GM21717 (cell line): ENCODE data around the gene RAPGEF6.
A peak's percentile ranks its signal among the peaks of the same experiment; 100 is the strongest.
"Not testable (repeated sequence)": the region's sequence is repeated elsewhere in the genome, so short reads cannot be mapped to it uniquely, and the experiment has no call there.

Experiments
- ATAC-seq: cut with Tn5 transposase; IDR thresholded peaks from one replicate; pipeline ENCODE4 v1.9.1; 2021; ENCODE audit warnings: mild to moderate bottlenecking, moderate library complexity; ENCODE audit not compliant: unreplicated experiment

Gene RAPGEF6

DNA sequence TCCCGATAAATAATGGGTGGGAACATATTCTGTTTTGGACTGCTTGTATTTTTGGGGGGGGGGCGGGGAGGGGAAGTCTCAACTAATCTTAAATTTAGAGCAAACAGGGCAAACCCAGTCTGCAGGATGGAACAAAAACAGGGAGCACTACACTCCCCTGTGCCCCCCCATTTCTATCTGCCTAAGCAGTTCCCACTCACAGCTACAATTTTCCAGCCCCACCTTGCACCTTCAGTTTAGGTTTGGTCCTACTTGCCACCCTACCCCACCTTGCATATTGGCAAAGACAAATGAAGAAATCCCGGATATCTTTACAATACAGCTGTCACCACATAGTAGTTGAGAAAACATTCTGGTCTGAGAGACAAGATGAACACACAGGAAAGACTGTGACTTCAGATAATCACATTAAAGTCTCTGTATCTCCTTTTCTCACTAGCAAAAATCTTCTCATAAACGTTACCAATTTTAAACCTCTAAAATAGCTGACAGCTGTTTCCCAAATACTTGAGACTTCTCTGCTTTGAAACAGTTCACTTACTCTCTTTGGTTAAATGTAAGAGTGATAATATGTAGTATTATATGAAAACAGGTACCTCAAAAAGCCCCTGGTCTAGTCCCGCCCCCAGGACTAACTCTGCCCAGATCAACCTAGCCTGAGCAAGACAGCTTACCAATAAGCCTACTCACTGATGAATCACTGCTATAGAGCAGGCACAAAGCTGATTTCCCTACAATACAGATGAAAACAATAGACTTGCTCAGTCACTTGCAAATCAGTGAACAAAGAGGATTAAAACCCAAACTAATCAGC, 5.2 kb upstream of the RAPGEF6 start:
- ATAC-seq = peak; percentile 54

DNA sequence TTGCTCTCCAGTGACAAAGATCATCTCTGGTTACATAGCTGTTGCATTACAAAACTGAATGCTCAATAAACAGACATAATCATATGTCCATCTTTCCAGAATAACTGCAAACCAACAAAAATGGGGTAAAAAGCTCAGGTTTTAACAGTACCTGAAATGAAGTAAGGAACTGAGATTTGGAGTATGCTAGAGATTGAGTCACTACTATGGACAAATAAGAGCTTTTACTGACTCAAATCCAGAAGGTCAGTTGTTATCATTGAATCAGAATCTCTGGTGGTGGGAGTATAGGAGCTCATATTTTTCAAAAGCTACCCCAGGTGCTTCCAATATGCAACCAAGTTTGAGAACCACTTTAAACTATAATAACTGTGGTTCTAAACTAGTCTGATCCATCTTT, 4.1 kb upstream of the RAPGEF6 start:
- no peak for ATAC-seq

DNA sequence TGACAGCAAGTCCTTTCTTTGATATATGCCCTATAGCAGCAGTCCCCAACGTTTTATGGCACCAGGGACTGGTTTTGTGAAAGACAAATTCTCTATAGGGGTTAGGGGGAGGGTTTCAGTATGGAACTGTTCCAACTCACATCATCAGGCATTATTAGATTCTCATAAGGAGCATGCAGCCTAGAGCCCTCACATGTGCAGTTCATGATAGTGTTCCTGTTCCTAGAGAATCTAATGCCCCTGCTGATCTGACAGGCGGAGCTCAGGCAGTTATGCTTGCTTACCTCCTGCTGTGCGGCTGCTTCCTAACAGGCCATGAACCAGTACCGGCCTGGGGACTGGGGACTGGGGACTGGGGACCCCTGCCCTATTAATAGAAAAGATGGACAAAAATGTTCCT, 2.7 kb upstream of the RAPGEF6 start:
- ATAC-seq = no peak

DNA sequence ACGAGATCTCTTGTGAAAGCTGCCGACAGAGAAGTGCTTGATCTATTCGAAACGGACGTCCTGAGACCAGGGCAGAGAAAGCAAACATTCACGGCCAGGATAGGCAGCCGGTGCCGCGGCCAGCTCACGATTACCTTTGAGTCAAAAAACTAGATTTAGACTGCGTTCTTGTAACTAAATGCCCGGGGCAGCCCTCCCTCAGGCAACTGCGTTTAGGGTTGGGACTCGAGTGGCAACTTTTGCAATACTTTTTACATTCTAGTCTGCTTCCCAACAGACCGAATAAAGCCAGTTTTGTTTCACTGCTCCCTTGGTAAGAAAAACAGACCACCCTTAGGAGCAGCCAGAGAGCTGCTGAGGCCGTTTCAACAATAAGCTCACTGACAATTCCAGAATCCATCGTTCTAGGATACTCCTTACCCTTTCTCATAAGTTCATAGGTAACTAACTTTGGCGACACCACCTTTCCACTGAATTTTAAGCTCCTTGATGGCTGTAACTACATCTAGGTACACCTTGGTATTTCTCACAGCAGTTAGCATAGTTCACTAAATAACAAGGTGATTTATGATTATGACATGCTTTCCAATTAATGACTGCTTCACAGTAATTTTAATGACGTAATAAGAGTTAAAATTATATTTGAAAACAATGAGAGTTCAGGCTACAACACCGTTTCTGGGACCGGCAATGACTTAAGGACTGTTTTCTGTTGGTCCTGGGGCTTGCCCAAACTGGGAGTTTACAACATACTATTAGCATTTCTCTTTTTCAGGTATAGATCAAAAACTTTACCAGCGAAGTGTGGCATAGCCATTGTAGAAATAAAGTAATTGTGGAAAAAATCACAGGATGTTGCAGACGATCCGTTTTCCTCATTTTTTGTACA, 899 bp upstream of the RAPGEF6 start:
- ATAC-seq = no peak

DNA sequence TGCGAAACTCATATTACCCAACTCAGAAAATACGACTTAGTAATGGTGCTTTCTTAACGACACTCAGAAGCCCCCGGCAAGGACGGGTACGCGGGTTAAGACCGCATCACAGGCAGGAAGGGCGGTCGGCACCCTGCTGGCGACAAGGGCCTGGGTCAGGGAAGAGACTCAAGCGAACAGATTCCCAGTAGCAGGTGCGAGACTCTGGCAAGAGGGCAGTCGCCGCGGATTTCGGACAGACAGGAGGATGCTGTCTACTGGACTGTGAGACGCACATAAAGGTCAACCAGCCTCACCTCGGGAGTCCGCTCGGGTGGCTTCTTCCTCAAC, 398 bp downstream of the RAPGEF6 start:
- ATAC-seq = peak; percentile 26

DNA sequence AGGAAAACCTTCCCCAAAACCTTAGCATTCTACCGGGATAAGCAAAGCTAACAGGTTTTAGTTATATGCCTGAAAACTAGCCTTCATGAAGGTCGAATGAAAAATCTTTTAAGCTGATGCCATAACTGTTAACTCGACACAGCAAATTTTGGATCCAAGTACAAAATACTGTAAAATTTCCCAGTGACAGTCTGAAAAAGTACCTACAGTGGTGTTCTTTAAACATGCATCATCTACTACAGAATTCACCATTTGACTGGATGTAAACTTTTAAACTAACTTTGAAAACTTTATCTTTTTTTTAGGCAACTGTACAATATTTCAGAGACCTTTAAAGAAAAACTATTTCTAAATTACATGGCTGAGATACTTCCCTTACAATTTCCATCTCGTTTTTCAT, 791 bp downstream of the RAPGEF6 start:
- ATAC-seq = no peak

DNA sequence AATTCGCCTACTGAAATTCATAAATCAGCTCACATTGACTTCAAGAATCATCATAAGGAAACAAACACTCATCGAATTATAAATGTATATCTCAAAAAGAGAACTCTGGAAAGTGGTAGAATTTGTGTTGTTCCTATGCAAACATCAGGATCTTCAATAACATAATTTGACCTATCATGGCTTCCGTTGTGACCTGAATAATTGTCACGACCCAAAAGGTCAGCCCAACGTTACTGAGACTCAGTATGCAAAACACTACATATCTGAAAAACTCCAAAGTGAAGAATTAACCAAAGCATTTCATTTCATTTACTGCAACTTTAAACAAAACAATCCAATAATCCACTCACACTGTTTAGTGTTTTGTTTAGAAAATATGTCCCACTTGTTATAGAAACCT, 1.2 kb downstream of the RAPGEF6 start:
- ATAC-seq = no peak

DNA sequence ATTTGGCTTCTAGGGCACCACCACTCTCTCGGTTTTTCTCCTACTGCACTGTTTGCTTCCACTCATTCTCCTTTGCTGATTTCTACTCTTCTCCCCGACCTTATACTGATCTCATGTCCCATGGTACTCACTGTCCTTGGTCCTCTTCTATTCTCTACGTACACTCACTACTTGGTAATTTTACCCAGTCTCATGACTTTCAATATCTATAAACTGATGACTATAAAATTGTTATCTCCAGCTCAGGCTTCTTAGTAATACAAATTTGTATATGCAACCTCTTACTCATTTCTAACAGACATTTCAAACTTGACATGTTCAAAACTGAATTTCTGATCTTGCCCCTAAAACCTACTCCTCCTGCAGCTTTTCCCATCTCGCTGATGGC, 4.1 kb downstream of the RAPGEF6 start:
- no peak for ATAC-seq

DNA sequence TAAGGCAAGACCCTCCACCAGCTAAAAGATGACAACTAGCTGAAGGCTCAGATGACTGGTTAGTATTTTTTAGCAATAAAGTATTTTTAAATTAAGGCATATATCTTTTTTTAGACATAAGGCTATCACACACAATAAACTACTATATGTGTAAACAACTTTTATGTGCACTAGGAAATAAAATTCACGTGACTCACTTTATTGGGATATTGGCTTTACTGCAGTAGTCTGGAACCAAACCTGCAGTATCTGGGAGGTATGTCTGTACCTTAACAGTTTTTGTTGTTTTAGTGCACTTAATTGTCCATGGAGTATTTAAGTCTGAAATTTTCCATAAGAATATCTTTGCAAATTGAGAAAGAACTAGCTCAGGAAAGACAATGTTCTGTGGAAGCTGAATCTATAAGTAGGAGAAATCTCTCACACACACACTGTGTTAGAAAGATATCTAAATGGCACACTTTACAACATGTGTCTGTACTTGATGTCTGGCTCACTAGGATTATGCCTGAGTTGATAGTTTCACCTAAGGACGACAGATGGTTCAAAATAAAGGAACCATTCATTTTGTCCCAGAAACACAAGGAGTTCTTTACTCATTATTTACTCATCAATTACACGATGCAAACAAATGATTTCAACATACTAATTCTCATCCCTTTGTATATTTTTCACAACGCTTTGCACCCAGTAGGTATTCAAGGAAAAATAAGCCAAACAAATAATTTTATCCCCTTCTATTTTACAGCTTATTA, 4.6 kb downstream of the RAPGEF6 start:
- ATAC-seq = no peak

DNA sequence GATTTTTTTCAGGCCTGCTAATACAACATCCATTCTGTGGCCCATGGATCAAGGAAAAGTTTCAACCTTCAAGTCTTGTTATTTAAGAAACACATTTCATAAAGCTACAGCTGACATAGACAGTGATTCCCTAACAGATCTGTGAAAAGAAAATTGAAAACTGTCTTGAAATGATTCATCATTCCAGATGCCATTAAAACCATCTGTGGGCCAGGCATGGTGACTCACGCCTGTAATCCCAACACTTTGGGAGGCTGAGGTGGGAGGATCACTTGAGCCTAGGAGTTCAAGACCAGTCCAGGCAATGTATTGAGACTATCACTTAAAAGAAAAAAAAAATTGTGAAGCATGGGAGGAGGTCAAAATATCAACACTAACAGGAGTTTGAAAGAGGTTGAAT, 6.0 kb downstream of the RAPGEF6 start:
- ATAC-seq = no peak

DNA sequence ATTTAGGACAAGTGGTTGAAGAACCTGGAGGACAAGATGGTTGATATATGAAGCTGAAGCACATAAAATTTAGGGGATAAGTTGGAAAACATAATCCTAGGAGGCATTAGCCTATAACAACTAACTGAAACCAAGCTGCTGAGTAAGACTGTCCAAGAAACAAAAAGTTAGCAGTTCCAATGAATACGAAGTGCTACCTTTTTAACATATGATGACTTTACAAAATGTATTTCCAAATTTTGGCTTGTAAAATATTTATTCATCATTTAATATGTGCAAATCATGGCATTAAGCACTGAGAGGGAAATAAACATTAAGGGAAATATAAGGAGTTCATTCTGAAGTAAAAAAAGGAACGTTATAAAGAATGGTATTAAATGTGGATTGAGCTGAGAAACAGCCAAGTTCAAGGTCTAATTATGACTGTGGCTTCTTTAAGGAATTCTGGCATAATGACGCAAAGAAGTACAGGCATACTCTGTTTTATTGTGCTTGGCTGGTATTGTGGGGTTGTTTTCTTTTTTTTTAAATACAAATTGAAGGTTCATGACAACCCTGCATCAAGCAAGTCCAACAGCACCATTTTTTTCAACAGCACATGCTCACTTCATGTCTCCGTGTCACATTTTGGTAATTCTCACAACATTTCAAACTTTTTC, 7.7 kb downstream of the RAPGEF6 start:
- ATAC-seq = no peak

DNA sequence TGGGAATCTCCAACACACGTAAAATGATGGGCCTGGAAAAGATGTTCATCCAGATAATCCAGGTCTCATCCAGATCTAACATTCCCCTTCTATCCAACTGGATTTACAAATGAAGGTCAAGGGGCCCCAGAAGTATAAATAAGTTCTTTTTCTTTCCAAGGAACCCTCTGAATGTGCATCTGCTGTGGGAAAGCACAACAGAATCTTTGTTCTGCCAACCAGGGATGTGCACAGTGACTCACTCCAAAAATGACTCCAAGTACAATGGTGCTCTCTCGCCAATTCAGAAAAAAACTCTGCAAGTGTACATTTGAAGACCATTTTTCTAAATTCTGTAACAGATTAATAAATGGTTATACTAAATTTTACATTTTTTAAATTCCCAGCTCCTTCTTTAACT, 12.4 kb downstream of the RAPGEF6 start:
- no peak for ATAC-seq

DNA sequence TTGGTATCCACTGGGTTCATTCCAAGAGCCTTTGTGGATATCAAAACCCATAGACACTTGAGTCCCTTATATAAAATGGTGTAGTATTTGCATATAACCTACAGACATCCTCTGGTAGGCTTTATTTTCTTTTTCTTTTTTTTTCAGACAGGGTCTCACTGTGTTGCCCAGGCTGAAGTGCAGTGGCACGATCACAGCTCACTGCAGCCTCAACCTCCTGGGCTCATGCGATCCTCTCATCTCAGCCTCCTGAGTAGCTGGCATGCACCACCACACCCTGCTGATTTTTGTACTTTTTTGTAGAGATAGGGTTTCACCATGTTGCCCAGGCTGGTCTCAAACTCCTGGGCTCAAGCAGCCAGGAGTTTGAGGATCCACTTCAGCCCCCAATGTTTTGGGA, 13.9 kb downstream of the RAPGEF6 start:
- not testable (repeated sequence) for ATAC-seq

DNA sequence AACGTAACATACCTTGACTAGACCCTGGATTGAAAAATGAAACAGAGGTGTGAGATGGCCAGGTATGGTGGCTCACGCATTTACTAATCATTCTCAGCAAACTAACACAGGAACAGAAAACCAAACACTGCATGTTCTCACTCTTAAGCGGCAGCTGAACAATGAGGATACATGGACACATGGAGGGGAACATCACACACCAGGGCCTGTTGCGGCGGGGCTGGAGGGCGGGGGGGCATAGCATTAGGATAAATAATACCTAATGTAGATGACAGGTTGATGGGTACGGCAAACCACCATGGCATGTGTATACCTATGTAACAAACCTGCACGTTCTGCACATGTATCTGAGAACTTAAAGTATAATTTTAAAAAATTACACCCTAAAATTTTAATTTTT, 15.9 kb downstream of the RAPGEF6 start:
- ATAC-seq = no peak

DNA sequence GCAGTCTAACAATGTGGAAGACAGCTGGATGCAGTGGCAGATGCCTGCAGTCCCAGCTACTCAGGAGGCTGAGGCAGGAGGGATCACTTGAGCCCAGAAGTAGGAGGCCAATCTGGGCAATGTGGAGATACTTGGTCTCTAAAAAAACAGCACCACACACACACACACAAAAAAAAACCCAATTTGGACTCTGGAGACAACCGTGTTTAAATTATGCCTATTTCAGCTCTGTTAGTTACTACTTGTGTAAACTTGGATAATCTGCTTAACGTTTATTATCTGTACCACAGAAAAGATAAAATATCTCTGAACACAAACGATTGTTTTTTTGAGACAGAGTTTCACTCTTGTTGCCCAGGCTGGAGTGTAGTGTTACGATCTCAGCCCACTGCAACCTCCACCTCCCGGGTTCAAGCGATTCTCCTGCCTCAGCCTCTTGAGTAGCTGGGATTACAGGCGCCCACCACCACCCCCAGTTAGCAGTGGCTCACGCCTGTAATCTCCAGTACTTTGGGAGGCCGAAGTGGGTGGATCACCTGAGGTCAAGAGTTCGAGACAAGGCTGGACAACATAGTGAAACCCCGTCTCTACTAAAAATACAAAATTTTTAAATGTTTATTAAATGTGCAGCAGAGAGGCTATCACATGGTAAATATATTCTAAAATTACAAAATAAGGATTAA, 17.7 kb downstream of the RAPGEF6 start:
- no peak for ATAC-seq

DNA sequence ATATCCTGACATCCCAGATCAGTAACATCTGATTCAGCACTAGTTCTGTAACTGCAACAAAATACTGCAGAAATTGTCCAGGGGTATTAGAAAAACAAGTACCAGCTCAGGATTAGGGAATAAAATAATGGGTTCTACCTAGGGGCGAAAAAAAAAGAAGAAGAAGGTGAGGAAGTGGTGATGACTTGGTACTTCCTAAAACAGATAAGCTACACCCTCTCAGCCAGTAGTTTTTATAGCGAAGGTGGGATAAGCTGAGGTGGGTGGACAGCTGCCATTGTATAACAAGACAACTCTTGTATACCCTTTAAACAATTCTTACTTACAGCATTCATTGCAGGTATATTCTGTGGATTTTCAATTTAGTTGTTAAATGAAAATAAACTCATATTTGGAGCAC, 19.1 kb downstream of the RAPGEF6 start:
- ATAC-seq = no peak

DNA sequence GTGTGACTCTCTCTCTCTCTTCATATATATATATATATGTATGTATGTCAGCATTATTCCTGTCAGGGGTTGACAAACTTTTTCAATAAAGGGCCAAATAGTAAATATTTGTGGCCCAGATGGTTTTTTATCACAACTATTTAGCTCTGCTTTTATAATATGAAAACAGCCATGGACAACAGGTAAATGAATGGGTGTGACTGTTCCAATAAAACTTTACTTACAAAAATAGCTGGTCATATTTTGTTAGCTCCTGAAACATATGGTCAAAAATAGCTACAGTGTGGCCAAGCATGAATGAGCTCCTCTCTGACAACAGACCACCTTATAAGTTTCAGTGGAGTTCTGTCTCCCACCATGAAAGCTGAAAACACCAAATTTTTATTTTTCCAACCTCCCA, 21.6 kb downstream of the RAPGEF6 start:
- no peak for ATAC-seq

DNA sequence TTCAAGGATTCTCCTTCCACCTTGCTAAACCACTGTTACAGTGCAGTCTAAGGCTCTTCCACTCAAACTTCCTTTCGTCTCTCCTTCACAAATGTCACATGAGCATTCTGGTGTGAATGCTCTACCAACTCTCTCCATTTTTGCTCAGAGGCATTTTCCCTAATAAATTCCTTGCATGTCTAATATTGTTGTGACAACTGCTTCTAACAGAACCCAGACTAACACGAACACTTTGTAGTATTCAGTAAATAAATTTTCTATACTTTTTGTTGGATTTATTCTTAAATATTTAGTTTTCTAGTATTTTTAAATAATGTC, 24.0 kb downstream of the RAPGEF6 start:
- ATAC-seq = no peak

DNA sequence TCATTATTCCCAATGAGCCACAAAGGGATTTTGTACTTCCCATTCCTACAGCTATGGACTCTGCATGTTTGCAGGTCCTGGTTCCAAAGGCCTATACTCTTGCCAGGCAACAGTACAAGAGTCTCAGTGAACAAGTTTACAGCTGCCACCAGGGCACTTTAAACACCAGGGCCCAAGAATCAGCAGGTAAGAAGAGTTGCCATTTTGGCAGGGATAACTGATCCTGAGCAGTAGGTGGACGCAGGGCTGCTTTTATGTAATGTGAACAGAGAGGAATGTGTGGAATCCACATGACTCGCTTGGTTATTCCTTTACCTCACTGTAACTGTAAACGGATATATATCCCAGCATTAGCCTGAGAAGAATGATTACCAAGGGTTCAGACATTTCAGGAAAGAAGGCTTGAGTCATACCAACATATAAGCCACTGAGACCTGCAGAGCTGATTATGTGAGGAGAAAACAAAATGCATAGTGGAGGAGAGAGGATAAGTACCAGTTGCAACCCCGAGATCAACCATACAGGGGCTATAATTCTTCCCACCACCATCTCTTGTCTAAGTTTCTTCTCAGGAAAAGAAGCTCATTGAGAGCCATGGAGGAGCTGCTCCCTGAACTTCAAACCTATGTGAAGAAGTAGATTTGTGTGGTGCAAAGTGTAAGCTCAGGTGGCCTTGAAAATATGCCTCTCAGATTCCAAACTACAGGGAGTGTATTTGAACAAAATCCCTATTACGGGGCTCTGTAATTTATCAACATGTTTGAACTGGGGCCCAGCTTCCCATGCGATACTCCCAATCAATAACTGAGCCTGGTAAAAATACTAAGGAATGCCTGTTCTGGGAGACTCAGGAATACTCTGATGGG, 24.6 kb downstream of the RAPGEF6 start:
- ATAC-seq = no peak

DNA sequence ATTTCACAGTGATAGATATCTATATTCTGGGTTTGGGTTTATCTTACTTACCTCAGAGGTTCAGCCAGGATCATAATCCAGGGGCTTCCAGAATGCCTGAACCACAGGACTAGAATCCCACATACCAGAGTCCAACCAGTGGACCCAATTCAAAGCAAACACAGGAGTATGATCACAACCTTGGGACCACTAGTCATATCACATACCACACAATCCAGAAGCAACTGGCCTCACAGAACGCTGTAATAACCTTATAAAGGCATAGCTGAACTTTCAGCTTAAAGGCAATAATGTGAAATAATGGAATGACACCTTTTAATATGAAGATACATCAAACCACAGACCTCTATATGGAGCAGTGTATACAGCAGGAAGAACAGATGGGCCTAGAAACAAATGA, 25.3 kb downstream of the RAPGEF6 start:
- no peak for ATAC-seq
